Mesothelial cell of epicardium (in vitro differentiated cells): ENCODE measurements around the gene GALNT9. TPM values are rescaled to one million over a fixed set of nuclear protein-coding genes. Genes with fewer than 3 reads are reported as not detected.
"Not testable (repeated sequence)": the region's sequence is repeated elsewhere in the genome, so short reads cannot be mapped to it uniquely, and the experiment has no call there.

Source experiments
- DNase-seq, 2 experiments: peaks; one replicate each; pipeline ENCODE4 v3.0.0; 2021; ENCODE audit warnings: low spot score in 2 of 2; ENCODE audit not compliant: unreplicated experiment in 2 of 2
- H3K27ac Mint-ChIP-seq: 2 replicates; pipeline ENCODE4 v1.8.0; 2021; ENCODE audit warnings: mixed read lengths
- H3K27me3 Mint-ChIP-seq: 2 replicates; pipeline ENCODE4 v1.8.0; 2021; ENCODE audit warnings: low read depth, mixed read lengths
- H3K36me3 Mint-ChIP-seq: 2 replicates; pipeline ENCODE4 v1.8.0; 2021; ENCODE audit warnings: mixed read lengths
- H3K4me1 Mint-ChIP-seq: 2 replicates; pipeline ENCODE4 v1.8.0; 2021; ENCODE audit warnings: mixed read lengths
- H3K4me3 Mint-ChIP-seq: 2 replicates; pipeline ENCODE4 v1.8.0; 2021; ENCODE audit warnings: mild to moderate bottlenecking, moderate library complexity, mixed read lengths
- H3K9me3 Mint-ChIP-seq: 2 replicates; pipeline ENCODE4 v1.8.0; 2021; ENCODE audit warnings: mixed read lengths
- CTCF ChIP-seq: fragments of 200-600 bp; sonication (generic); IDR thresholded peaks from one replicate; pipeline ENCODE4 v1.5.0; 2021; ENCODE audit warnings: antibody characterized with exemption; ENCODE audit not compliant: unreplicated experiment
- total RNA-seq: library from RNA; stranded (reverse); gene quantifications from 3 replicates; pipeline ENCODE4 v1.2.1, GENCODE V29; 2021

GALNT9 gene
- total RNA-seq, 1 donor from 2014 or later = 4.8 TPM

- TF ChIP-seq CTCF = no peak
- no peak for DNase-seq
- Mint-ChIP-seq H3K27me3 (peaks cover 35% of the 10 kb centered on the region), H3K9me3 (peaks cover 13% of the 10 kb centered on the region), H3K4me3 (no peak overlapping the region), H3K36me3 (no peaks in the 10 kb centered on the region), H3K4me1 (no peaks in the 10 kb centered on the region), H3K27ac (no peak overlapping the region)
Observed at GRCh38 chr12:132308853-132309595, 20.4 kb downstream of the GALNT9 start.

- peaks cover 13% of the 10 kb centered on the region for H3K9me3 Mint-ChIP-seq
- peaks cover 35% of the 10 kb centered on the region for H3K27me3 Mint-ChIP-seq
- TF ChIP-seq CTCF = no peak
- no peak for DNase-seq
- no peak overlapping the region for H3K27ac Mint-ChIP-seq
- no peaks in the 10 kb centered on the region for H3K36me3 Mint-ChIP-seq
- H3K4me1 Mint-ChIP-seq = no peaks in the 10 kb centered on the region
- no peak overlapping the region for H3K4me3 Mint-ChIP-seq
Observed at GRCh38 chr12:132307976-132308852, 21.2 kb downstream of the GALNT9 start.

GRCh38 chr12:132306885-132307191, 22.6 kb downstream of the GALNT9 start:
- peaks cover 44% of the 10 kb centered on the region for H3K27me3 Mint-ChIP-seq
- no peaks in the 10 kb centered on the region for H3K36me3 Mint-ChIP-seq
- no peak for TF ChIP-seq CTCF
- no peak overlapping the region for H3K27ac Mint-ChIP-seq
- no peak overlapping the region for H3K4me3 Mint-ChIP-seq
- DNase-seq = no peak
- no peaks in the 10 kb centered on the region for H3K4me1 Mint-ChIP-seq
- H3K9me3 Mint-ChIP-seq = peaks cover 10% of the 10 kb centered on the region

GRCh38 chr12:132305991-132306884, 23.2 kb downstream of the GALNT9 start:
- no peak overlapping the region for H3K27ac Mint-ChIP-seq
- no peaks in the 10 kb centered on the region for H3K4me1 Mint-ChIP-seq
- no peak overlapping the region for H3K4me3 Mint-ChIP-seq
- H3K9me3 Mint-ChIP-seq = peaks cover 4% of the 10 kb centered on the region
- no peak for TF ChIP-seq CTCF
- H3K27me3 Mint-ChIP-seq = peaks cover 42% of the 10 kb centered on the region
- no peak for DNase-seq
- no peaks in the 10 kb centered on the region for H3K36me3 Mint-ChIP-seq

GRCh38 chr12:132305560-132305966, 23.8 kb downstream of the GALNT9 start:
- peaks cover 43% of the 10 kb centered on the region for H3K27me3 Mint-ChIP-seq
- no peaks in the 10 kb centered on the region for H3K4me1 Mint-ChIP-seq
- no peak for DNase-seq
- no peak overlapping the region for H3K4me3 Mint-ChIP-seq
- no peak overlapping the region for H3K27ac Mint-ChIP-seq
- H3K36me3 Mint-ChIP-seq = no peaks in the 10 kb centered on the region
- TF ChIP-seq CTCF = no peak
- H3K9me3 Mint-ChIP-seq = no peaks in the 10 kb centered on the region

- H3K27ac Mint-ChIP-seq, H3K36me3 Mint-ChIP-seq, DNase-seq, H3K4me3 Mint-ChIP-seq, H3K9me3 Mint-ChIP-seq, H3K4me1 Mint-ChIP-seq: not testable (repeated sequence)
- H3K27me3 Mint-ChIP-seq = peaks cover 39% of the 10 kb centered on the region
Observed at GRCh38 chr12:132304866-132305265, 24.5 kb downstream of the GALNT9 start.

- DNase-seq, H3K27ac Mint-ChIP-seq, H3K4me1 Mint-ChIP-seq, H3K4me3 Mint-ChIP-seq, H3K9me3 Mint-ChIP-seq, H3K36me3 Mint-ChIP-seq: not testable (repeated sequence)
- H3K27me3 Mint-ChIP-seq = peaks cover 34% of the 10 kb centered on the region
Observed at GRCh38 chr12:132303853-132304373, 25.5 kb downstream of the GALNT9 start.
